ENCODE results near the gene AP1M1.
A peak's percentile ranks its signal among the peaks of the same experiment; 100 is the strongest.

AP1M1 gene

GRCh38 chr19:16249826-16250404, 52.2 kb downstream of the AP1M1 start (continued):
- TF ChIP-seq ELK4 (IDR thresholded peaks at IDR 0.05; ENCODE audit: borderline replicate concordance, low read depth, low read length): no peak
- TF ChIP-seq YY2 (tag by site-specific recombination; IDR thresholded peaks at IDR 0.05): no peak
- TF ChIP-seq ZNF146 (tag by site-specific recombination; IDR thresholded peaks at IDR 0.05): peak; percentile 92
- no peak for TF ChIP-seq ZNF341 (tag by site-specific recombination; IDR thresholded peaks at IDR 0.05; ENCODE audit: low read depth)
- no peak for TF ChIP-seq ZNF692 (tag by site-specific recombination; IDR thresholded peaks at IDR 0.05)

GRCh38 chr19:16252459-16253205, 54.9 kb downstream of the AP1M1 start:
- H3K27ac ChIP-seq (ENCODE audit: extremely low read depth, low read depth, low read length): no peak overlapping the region
- ChIA-PET CTCF (no interaction called here), POLR2A (no interaction called here)
- no peak overlapping the region for H3K4me3 ChIP-seq (ENCODE audit: low read depth, low read length)
- no peaks in the 10 kb centered on the region for H3K9me3 ChIP-seq (ENCODE audit: control insufficient read depth, insufficient read depth, low read depth, low read length)
- no peaks in the 10 kb centered on the region for H3K36me3 ChIP-seq (ENCODE audit: control insufficient read depth in 2 of 2, insufficient read depth in 1 of 2, low read length in 2 of 2)
- H3K4me1 ChIP-seq (ENCODE audit: control insufficient read depth, insufficient read depth, low read length): no peaks in the 10 kb centered on the region
- 0 out of 2 replicates have a peak, but pooled peaks have one; percentile 44 for TF ChIP-seq ZNF621 (tag by site-specific recombination; IDR thresholded peaks at IDR 0.05)
- no peak for TF ChIP-seq ZNF658 (tag by site-specific recombination; IDR thresholded peaks at IDR 0.05)
- 0 out of 2 replicates have a peak, but pooled peaks have one; percentile 6 for TF ChIP-seq ZNF354C (tag by site-specific recombination; IDR thresholded peaks at IDR 0.05; ENCODE audit: borderline replicate concordance, low read depth)
- TF ChIP-seq ZNF23 (tag by site-specific recombination; IDR thresholded peaks at IDR 0.05; ENCODE audit: borderline replicate concordance): 0 out of 2 replicates have a peak, but pooled peaks have one; percentile 8

GRCh38 chr19:16254851-16255408, 57.2 kb downstream of the AP1M1 start:
- H3K4me1 ChIP-seq (ENCODE audit: control insufficient read depth, insufficient read depth, low read length): no peaks in the 10 kb centered on the region
- ChIA-PET POLR2A (no interaction called here), CTCF (interaction anchor here (0.6 kb wide), 1 partner anchor 60 kb away, joined by 4 read pairs; no protein-coding TSS in a partner anchor)
- no peaks in the 10 kb centered on the region for H3K9me3 ChIP-seq (ENCODE audit: control insufficient read depth, insufficient read depth, low read depth, low read length)
- H3K4me3 ChIP-seq (ENCODE audit: low read depth, low read length): no peak overlapping the region
- H3K36me3 ChIP-seq (ENCODE audit: control insufficient read depth in 2 of 2, insufficient read depth in 1 of 2, low read length in 2 of 2): no peaks in the 10 kb centered on the region
- no peak overlapping the region for H3K27ac ChIP-seq (ENCODE audit: extremely low read depth, low read depth, low read length)
- TF ChIP-seq ZSCAN4 (tag by site-specific recombination; IDR thresholded peaks at IDR 0.05): peak; percentile 97
- no peak for TF ChIP-seq SP7 (tag by site-specific recombination; IDR thresholded peaks at IDR 0.05)
- TF ChIP-seq ZNF580 (tag by site-specific recombination; IDR thresholded peaks at IDR 0.05): peak; percentile 33; the same call in 1 of the 2 replicates
- TF ChIP-seq ZNF280D (tag by site-specific recombination; IDR thresholded peaks at IDR 0.05): 0 out of 2 replicates have a peak, but pooled peaks have one; percentile 35
- TF ChIP-seq ZBTB11 (tag by site-specific recombination; conservative IDR thresholded peaks at IDR 0.05; ENCODE audit: low read depth): no peak
- TF ChIP-seq ZNF239 (tag by site-specific recombination; IDR thresholded peaks at IDR 0.05): 0 out of 2 replicates have a peak, but pooled peaks have one; percentile 27
- TF ChIP-seq SETDB1 (IDR thresholded peaks at IDR 0.05; ENCODE audit: insufficient read length, low read length): no peak
- no peak for TF ChIP-seq KLF10 (tag by site-specific recombination; IDR thresholded peaks at IDR 0.05)
- TF ChIP-seq ZNF121 (tag by site-specific recombination; IDR thresholded peaks at IDR 0.05): peak; percentile 35; the same call in 1 of the 2 replicates

Measured in HEK293 (cell line).